CMK (cell line): ENCODE data around the gene CMIP.

ENCODE experiments used
- DNase-seq: peaks from one replicate; pipeline ENCODE4 v3.0.0-alpha.2; 2010; ENCODE audit warnings: low read depth

Gene CMIP

GRCh38 chr16:81661082-81661481 is 216.5 kb downstream of the CMIP start:
- DNase-seq = no peak

- no peak for DNase-seq
These were observed 219.5 kb downstream of the CMIP start for GRCh38 chr16:81664153-81664552.

GRCh38 chr16:81665588-81665987 is 221.0 kb downstream of the CMIP start:
- no peak for DNase-seq

DNA sequence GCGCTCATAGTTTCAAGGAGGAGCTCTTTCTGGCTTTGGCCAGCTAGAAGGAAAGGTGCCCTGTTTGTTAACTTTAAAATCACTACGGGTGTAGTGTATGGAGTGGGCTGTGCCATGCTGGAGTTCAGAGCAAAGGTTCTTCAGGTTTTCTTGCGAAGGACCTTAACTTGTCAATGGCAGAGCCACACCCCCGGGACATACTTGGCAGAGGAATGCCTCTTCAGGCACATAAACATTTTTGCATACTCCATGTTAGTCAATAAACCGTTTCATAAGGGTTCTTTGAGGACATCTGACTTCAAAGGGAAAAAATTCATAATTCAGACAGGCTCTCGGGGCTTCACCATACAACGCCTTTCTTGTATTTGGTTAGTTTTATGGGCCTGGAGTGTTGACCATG is 221.5 kb downstream of the CMIP start:
- no peak for DNase-seq

GRCh38 chr16:81668243-81669097 is 223.9 kb downstream of the CMIP start:
- DNase-seq = no peak

GRCh38 chr16:81669473-81670350 is 225.1 kb downstream of the CMIP start:
- no peak for DNase-seq

GRCh38 chr16:81671738-81672597 is 227.4 kb downstream of the CMIP start:
- no peak for DNase-seq

DNA sequence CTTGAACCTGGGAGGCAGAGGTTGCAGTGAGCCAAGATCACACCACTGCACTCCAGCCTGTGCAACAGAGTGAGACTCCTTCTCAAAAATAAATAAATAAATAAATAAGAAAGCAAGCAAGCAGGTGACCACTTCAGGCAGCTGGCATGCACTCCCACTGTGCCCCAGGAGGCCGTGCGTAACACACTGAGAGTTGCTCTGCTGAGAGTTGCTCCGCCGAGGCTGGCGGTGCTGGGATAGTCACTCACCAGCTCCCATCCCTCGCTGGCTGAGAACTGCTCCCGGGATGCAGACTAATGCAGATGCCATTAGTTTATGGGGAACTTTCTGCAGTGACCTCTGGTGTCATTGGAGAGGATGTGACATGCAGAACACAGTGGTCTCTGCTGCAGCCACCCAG is 228.8 kb downstream of the CMIP start:
- no peak for DNase-seq

- DNase-seq = no peak
These were observed 231.1 kb downstream of the CMIP start for GRCh38 chr16:81675662-81676061.

DNA sequence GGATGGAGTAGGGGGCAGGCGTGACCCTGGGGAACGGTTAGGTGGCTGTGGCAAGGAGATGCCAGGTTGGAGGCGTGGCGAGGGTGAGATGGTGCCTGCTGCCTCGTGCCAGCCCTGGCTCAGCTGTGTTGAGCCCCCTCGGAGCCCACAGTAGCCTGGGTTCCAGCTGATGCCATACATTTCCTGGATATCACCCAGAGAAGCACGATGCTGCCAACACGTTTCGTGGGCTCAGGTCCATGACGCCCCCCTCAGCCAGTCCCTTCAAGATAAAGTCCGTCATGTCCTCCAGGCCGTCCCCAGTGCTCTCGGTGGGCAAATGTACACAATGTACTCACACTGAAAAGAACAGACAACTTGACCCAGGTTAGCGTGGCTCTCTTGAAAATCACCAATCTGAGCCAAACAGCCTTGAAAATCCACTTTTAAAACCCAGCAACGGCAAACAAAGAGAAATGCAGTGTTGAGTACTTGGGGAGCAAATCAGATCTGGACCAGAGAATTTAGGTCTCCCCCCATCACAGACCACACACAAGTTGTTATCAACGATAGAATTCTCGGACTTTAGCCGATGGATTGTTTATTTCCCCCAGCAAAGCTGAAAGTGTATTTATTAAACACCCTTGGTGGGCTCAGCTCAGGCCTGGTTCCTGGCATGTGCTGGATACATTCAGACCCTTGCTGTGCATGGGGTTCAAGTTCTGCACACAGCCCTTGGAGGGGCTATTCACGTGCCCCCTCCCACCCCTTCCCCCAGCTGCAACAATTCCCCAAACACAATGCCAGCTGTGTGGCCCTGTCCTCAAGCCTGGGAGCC is 231.7 kb downstream of the CMIP start:
- DNase-seq = no peak

GRCh38 chr16:81676883-81677737 is 232.5 kb downstream of the CMIP start:
- DNase-seq = no peak

DNA sequence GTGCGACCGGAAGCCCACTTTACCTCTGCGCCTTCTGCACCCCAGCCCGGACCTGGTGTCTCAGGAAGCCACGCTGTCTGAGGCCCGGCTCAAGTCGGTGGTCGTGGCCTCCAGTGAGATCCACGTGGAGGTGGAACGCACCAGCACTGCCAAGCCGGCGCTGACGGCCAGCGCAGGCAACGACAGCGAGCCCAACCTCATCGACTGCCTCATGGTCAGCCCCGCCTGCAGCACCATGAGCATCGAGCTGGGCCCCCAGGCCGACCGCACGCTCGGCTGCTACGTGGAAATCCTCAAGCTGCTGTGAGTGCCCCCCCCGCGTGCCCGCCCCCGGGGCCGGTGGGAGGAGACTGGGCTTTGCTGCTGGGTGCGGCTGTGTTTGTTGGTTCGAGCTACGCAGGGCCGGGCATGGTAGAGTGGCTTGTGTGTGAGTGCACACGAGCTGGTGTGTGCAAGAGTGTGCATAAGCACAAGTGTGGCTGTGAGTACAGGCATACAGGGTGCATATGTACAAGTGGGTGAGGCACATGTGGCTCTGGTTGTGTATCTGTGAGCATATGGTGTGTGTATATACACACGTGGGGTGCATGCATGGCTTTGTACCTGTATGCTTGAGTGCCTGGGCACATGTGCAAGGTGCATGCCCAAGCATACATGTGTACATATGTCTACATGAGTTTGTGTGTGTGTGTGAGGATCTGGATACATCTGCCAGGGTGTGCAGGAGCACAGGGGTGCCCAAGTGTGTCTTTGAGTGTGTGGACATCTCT is 233.9 kb downstream of the CMIP start:
- DNase-seq = no peak

- no peak for DNase-seq
These were observed 235.3 kb downstream of the CMIP start for GRCh38 chr16:81679721-81680430.

DNA sequence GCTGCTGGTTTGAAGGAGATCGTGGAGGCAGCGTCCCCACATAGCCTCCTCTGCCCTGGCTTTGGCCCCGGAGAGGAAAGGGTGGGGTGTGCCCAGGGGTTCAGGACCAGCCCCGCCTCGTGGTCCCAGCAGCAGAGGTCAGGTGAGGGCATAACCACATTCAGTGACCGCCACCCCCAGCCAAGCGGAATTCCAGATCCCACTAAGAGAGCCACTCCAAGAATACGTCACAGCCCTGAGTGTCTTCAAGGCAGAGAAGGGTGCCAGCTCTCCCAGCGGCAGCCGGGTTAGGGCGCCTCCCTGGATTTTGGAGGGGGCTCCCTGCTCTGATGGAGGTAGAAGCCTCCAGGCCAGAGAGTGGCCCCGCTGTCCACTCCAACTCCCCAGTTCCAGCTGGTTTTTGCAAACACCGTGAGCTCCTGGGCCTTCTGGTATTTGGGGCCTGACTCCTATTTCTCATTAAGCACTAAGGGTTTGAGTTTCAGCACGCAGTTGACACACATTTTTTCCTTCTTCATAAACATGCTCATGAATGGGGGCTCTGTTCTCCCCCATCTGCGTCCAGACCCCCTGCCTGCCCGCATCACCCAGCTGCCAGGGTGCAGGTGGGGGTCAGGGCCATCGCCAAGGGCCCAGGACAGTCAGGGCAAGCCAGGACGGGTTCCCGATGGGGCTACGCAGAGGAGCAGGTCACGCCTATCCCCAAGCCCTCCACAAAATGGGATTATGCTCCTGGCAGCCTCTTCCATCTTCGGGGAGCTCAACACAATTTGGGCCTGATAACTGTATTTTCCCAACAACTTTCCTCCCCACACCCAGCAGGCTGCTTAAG is 236.1 kb downstream of the CMIP start:
- DNase-seq = no peak

- DNase-seq = no peak
These were observed 236.7 kb downstream of the CMIP start for GRCh38 chr16:81681311-81681710.

GRCh38 chr16:81684242-81684837 is 239.7 kb downstream of the CMIP start:
- no peak for DNase-seq

DNA sequence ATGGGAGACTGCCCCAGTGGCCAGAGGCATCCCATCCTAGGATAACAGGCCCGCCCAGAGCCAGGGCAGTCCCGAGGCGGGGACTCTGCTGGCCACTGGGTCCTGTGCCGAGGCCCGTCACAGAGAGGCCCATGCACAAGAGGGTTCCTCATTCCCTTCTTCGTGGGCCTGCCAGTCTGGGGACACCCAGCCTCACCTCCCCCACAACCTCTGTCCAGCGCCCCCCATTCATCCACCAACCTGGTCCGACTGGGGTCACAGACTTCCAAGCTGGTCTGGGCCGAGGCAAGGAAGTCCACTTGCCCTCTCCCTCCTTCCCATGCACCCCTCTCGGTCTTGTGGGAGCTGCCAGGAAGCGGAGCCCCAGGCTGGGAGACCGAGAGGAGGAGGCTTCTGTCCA is 240.3 kb downstream of the CMIP start:
- DNase-seq = no peak
